Right atrium auricular region (tissue), 2 donors: ENCODE results near the gene SLC39A9. TPM values are rescaled to one million over a fixed set of nuclear protein-coding genes. Genes with fewer than 3 reads are reported as not detected.

Experiments
- DNase-seq: peaks from one replicate; pipeline ENCODE4 v3.0.0-alpha.2; 2019; ENCODE audit warnings: low spot score
- H3K27ac ChIP-seq, 2 donors: fragments of 200-600 bp; sonication (generic); 1 replicate in 1 of 2; 2 replicates in 1 of 2; pipeline ENCODE4 v1.5.1; 2016 to 2019
- H3K27me3 ChIP-seq, 2 donors: fragments of 200-600 bp; sonication (generic); one replicate each; pipeline versions ENCODE4 v1.5.1 to v1.6.0; 2017 to 2019
- H3K36me3 ChIP-seq: fragments of 200-600 bp; sonication (generic); one replicate; pipeline ENCODE4 v1.5.1; 2016
- H3K4me1 ChIP-seq, 2 donors: fragments of 200-600 bp; sonication (generic); one replicate each; pipeline versions ENCODE4 v1.5.1 to v1.6.0; 2017 to 2019
- H3K4me3 ChIP-seq, 2 donors: fragments of 200-600 bp; sonication (generic); 1 replicate in 1 of 2; 2 replicates in 1 of 2; pipeline ENCODE4 v1.5.1; 2017 to 2019; ENCODE audit warnings: mild to moderate bottlenecking in 1 of 2, moderate library complexity in 1 of 2
- H3K9me3 ChIP-seq, 2 donors: fragments of 200-600 bp; sonication (generic); one replicate each; pipeline ENCODE4 v1.5.1; 2019
- total RNA-seq, 2 donors: library from RNA; depleted of rRNA; stranded (reverse); fragments of >200 nt; gene quantifications; one replicate each; pipeline ENCODE4 v1.1.0, GENCODE V29; 2016
- TF ChIP-seq, protein P1 (sequence below), 2 donors: fragments of 200-600 bp; sonication (generic); IDR thresholded peaks; one replicate each; pipeline ENCODE4 v1.5.1; 2019; ENCODE audit warnings: antibody characterized with exemption in 2 of 2

SLC39A9 gene
- total RNA-seq, 2 donors from 2014 or later: 29.3 to 37.5 TPM

DNA sequence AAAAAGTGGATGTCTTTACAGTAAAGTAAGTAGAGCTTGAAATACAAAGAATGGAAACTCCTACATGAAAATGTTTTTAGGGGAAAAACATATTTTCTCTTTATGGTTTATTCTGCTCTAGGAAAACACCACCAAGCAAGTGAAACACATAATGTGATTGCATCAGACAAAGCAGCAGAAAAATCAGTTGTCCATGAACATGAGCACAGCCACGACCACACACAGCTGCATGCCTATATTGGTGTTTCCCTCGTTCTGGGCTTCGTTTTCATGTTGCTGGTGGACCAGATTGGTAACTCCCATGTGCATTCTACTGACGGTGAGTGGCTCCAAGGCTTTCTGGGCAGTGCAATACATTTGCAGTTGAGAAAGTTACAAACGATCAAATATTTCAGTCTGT, 43.5 kb downstream of the SLC39A9 start:
- H3K36me3 ChIP-seq: no peaks in the 10 kb centered on the region
- no peaks in the 10 kb centered on the region for H3K9me3 ChIP-seq
- H3K27ac ChIP-seq: no peak overlapping the region
- H3K4me1 ChIP-seq: no peaks in the 10 kb centered on the region
- TF ChIP-seq, protein P1, sequence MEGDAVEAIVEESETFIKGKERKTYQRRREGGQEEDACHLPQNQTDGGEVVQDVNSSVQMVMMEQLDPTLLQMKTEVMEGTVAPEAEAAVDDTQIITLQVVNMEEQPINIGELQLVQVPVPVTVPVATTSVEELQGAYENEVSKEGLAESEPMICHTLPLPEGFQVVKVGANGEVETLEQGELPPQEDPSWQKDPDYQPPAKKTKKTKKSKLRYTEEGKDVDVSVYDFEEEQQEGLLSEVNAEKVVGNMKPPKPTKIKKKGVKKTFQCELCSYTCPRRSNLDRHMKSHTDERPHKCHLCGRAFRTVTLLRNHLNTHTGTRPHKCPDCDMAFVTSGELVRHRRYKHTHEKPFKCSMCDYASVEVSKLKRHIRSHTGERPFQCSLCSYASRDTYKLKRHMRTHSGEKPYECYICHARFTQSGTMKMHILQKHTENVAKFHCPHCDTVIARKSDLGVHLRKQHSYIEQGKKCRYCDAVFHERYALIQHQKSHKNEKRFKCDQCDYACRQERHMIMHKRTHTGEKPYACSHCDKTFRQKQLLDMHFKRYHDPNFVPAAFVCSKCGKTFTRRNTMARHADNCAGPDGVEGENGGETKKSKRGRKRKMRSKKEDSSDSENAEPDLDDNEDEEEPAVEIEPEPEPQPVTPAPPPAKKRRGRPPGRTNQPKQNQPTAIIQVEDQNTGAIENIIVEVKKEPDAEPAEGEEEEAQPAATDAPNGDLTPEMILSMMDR (IDR thresholded peaks at IDR 0.05): no peak
- DNase-seq: no peak
- H3K4me3 ChIP-seq: no peak overlapping the region
- no peaks in the 10 kb centered on the region for H3K27me3 ChIP-seq

DNA sequence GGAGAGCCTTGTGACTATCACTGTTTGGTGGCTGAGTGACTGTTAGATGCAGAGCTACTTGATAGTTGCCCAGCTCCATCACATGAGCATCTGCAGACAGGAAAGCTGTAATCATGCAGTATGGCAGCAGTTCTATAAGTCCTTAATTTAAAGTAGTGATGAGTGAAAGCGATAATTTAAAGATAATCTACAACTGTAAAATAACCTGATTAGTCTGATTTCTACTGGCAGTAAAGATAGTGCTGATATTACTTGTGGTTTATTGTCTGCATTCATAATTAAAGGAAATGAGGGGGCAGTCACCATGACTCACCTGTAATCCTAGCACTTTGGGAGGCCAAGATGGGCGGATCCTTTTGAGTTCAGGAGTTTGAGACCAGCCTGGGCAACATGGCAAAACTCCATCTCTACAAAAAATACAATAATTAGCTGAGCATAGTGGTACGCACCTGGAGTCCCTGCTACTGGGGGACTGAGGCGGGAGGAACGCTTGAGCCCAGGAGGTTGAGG, 44.9 kb downstream of the SLC39A9 start:
- Histone ChIP-seq H3K4me3 (no peak overlapping the region), H3K4me1 (no peaks in the 10 kb centered on the region), H3K36me3 (no peaks in the 10 kb centered on the region), H3K9me3 (no peaks in the 10 kb centered on the region), H3K27me3 (no peaks in the 10 kb centered on the region), H3K27ac (no peak overlapping the region)
- TF ChIP-seq, protein P1 (IDR thresholded peaks at IDR 0.05): no peak
- no peak for DNase-seq

DNA sequence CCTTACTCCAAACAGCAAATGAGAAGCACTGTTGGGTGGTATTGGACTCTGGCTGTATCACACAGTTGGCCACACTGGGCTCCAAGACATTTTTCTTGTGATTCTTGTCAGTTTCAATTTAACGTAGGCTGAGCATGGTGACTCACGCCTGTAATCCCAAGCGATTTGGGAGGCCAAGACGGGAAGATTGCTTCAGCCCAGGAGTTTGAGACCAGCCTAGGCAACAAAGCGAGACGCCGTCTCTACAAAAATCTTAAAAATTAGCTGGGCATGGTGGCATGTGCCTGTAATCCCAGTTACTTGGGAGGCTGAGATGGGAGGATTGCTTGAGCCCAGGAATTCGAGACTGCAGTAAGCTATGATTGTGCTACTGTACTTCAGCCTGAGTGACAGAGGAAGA, 50.7 kb downstream of the SLC39A9 start:
- Histone ChIP-seq H3K4me1 (no peaks in the 10 kb centered on the region), H3K9me3 (no peaks in the 10 kb centered on the region), H3K27me3 (no peaks in the 10 kb centered on the region), H3K4me3 (no peak overlapping the region), H3K27ac (no peak overlapping the region), H3K36me3 (no peaks in the 10 kb centered on the region)
- DNase-seq: no peak
- TF ChIP-seq, protein P1 (IDR thresholded peaks at IDR 0.05): no peak

DNA sequence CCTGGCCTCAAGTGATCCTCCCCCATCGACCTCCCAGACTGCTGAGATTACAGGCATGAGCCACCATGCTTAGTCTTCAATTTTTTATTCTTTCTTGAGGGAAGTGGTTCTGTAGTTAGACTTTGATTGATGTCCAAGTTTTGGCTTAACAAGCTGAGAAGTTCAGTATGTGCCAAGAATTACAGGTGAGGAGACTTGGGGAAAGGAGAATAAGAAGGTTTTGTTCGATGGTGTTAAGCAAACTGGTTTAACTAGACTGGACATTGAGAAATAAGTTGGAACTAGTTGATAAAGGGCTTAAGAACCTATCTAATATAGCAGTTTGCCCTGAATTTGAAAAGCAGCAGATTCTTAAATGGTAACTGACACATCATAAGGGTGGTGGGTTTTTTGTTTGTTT, 53.4 kb downstream of the SLC39A9 start:
- Histone ChIP-seq H3K9me3 (no peaks in the 10 kb centered on the region), H3K4me1 (no peaks in the 10 kb centered on the region), H3K27ac (no peak overlapping the region), H3K4me3 (no peak overlapping the region), H3K36me3 (peaks cover 16% of the 10 kb centered on the region), H3K27me3 (no peaks in the 10 kb centered on the region)
- DNase-seq: no peak
- TF ChIP-seq, protein P1 (IDR thresholded peaks at IDR 0.05): no peak

DNA sequence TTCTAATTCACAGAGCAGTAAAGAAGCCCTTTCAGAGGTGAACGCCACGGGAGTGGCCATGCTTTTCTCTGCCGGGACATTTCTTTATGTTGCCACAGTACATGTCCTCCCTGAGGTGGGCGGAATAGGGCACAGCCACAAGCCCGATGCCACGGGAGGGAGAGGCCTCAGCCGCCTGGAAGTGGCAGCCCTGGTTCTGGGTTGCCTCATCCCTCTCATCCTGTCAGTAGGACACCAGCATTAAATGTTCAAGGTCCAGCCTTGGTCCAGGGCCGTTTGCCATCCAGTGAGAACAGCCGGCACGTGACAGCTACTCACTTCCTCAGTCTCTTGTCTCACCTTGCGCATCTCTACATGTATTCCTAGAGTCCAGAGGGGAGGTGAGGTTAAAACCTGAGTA, 59.9 kb downstream of the SLC39A9 start:
- Histone ChIP-seq H3K4me3 (no peak overlapping the region), H3K9me3 (no peaks in the 10 kb centered on the region), H3K27me3 (no peaks in the 10 kb centered on the region), H3K36me3 (peaks cover 25% of the 10 kb centered on the region), H3K27ac (no peak overlapping the region), H3K4me1 (no peaks in the 10 kb centered on the region)
- no peak for DNase-seq
- TF ChIP-seq, protein P1 (IDR thresholded peaks at IDR 0.05): no peak

DNA sequence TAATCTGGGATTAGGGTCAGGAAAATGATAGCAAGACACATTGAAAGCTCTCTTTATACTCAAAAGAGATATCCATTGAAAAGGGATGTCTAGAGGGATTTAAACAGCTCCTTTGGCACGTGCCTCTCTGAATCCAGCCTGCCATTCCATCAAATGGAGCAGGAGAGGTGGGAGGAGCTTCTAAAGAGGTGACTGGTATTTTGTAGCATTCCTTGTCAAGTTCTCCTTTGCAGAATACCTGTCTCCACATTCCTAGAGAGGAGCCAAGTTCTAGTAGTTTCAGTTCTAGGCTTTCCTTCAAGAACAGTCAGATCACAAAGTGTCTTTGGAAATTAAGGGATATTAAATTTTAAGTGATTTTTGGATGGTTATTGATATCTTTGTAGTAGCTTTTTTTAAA, 60.6 kb downstream of the SLC39A9 start:
- H3K36me3 ChIP-seq: peaks cover 25% of the 10 kb centered on the region
- H3K4me1 ChIP-seq: no peaks in the 10 kb centered on the region

More for the DNA sequence above, 60.6 kb downstream of the SLC39A9 start:
- Histone ChIP-seq H3K9me3 (no peaks in the 10 kb centered on the region), H3K27ac (no peak overlapping the region), H3K4me3 (no peak overlapping the region), H3K27me3 (no peaks in the 10 kb centered on the region)
- TF ChIP-seq, protein P1 (IDR thresholded peaks at IDR 0.05): no peak
- DNase-seq: no peak
